Limb (tissue), 2 donors: ENCODE measurements around the gene PCF11.

Source experiments
- DNase-seq, 2 donors: peaks; one replicate each; pipeline ENCODE4 v3.0.0-alpha.2; 2016; ENCODE audit errors: extremely low spot score in 2 of 2

The PCF11 gene

DNA sequence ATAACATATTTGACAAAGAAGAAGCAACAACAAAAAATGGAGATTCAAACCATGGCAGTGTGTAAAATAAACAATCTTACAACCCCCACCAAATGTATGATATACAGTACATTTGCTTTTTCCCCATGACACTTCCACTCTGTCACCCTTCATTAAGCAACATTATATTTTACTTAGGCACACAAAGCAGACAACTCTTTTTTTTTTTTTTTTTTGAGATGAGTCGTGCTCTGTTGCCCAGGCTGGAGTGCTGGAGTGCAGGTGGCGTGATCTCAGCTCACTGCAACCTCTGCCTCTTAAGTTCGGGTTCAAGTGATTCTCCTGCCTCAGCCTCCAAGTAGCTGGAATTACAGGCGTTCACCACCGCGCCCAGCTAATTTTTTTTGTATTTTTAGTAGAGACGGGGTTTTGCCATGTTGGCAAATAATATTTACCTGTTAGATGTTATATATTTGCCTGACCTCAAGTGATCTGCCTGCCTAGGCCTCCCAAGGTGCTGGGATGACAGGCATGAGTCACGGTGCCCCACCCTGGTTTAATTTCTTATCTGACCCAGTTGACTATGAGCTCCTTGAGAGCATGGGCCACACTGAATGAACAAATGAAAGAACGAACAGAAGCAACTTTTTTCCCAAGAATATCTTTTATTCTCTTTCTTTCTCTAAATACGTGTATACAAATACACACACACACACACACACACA is 5.5 kb upstream of the PCF11 start:
- no peak for DNase-seq

DNA sequence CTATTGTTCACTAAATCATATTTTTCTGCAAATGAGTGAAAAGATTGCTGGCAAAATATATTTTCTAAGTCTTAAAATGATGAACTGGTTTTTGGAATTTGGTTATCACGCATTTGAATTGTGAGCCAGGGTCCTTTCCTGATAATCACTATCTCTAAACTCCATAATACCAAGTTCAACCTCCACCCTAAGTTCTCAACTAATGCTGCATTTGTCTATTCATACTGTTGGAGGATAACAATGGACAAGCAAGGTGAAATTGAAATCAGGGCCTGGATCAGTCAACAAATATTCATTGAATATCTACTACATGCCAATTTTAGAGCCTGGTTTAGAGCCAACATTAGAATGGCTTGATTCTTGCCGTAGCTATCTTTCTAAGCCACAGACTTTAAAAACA is 4.7 kb upstream of the PCF11 start:
- DNase-seq = no peak

DNA sequence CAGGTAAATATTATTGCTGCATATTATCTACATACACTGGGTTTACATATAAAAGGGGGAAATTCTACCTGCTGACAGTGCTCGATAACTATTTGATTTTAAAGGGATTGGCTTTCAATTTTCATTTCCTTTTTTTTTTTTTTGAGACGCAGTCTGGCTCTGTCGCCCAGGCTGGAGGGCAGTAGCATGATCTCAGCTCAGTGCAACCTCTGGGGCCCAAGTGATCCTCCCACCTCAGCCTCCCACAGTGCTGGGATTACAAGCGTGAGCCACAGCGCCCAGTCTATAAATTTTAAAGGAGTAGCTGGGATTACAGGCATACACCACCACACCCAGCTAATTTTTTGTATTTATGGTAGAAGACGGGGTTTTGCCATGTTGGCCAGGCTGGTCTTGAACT is 3.2 kb upstream of the PCF11 start:
- DNase-seq = no peak

DNA sequence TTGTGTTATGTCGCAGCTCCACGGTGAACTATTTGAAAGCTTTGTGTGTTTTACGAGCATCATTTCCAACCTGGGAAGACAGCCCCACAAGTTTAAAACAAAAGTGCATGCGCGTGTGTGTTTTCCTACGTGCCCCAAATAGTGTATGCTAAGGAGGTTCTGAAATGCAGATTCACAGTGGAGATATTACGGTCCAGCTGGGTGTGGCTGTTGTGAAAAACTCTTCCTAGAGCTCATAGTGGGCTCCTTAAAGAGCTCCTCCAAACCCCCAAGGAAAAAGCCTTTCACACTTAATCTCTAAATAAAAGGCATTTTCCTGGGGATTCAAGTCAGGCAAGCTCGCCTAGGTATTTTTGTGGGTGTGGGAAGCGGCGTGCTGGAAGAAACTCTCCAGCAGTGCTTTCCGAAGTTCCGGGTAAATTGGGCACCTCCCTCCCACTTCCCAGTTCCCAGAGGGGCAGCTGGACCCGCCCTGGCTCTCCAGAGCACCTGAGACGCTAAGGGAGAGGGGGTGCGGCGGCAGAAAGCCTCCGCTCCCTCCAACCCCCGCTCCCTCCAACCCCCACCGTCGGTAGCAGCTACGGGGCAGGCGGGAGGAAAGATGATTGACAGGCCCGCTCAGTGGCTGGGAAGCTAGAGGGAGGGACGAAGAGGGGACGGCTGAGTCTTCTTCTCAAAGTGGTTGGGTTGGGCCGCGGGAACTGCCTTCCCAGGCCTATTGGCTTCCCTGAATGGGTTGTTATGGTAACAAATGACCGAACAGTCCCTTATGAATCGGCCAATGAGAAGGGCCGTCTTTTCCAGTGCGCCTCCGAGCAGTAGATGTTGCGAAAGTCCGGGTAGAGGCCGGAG is 561 bp upstream of the PCF11 start:
- DNase-seq = peak in 1 of 2 donors; percentile 100

DNA sequence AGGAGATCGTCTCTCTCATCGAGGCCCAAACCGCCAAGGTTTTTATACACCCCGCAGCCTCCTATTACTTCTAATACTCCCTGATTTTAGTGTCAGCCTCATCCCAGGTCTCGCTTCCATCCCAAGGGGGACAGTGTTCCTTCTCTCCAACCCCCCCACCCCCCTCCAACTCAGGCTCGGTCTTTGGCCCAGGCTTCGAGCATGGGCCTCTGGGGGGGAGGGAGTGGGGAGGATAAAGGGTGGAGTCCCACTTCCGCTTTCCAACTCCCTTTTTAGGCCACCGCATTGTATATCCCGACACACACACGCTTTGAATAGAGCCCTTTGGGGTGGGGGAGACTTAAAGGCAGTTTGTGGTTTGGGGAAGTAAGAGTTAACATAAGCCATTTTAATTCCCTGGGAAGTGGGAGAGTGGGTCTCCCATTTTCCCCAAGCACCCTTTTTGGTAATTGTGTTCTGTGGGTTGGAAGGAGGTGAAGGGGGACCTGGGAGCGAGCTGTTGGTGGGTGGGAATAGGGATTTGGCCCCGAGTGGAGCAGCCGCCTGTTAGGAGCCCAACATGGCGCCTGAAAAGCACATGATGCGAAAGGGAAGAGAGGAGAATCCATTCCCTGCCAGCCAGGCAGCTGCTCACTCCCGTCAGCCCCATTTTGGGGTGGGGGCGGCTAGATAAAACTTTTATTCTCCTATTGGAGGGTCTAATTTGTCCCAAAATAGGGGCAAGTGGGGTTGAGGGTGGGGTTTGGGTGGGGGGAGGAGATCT is 844 bp downstream of the PCF11 start:
- peak; percentile 63 to 81 for DNase-seq

DNA sequence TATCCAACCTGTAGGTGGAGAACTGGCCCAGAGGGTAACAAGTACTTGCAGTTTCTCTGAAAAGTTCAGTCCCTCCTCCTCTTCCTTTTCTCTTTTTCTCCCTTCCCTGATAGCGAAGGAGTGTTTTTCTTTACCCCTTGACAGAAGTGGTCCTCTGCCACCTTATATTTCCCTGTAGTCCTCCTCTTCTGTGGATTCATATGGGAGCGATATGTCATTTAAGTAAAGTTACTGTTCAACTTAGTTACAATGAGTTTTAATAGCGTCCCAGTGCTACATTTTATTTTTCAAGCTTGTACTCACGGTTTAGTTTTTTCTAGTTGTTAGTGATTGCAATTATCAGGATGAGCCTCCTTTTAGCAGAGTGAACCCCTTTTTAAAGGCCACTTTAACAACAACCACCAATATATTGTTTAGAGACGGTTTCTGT is 1.4 kb downstream of the PCF11 start:
- no peak for DNase-seq

DNA sequence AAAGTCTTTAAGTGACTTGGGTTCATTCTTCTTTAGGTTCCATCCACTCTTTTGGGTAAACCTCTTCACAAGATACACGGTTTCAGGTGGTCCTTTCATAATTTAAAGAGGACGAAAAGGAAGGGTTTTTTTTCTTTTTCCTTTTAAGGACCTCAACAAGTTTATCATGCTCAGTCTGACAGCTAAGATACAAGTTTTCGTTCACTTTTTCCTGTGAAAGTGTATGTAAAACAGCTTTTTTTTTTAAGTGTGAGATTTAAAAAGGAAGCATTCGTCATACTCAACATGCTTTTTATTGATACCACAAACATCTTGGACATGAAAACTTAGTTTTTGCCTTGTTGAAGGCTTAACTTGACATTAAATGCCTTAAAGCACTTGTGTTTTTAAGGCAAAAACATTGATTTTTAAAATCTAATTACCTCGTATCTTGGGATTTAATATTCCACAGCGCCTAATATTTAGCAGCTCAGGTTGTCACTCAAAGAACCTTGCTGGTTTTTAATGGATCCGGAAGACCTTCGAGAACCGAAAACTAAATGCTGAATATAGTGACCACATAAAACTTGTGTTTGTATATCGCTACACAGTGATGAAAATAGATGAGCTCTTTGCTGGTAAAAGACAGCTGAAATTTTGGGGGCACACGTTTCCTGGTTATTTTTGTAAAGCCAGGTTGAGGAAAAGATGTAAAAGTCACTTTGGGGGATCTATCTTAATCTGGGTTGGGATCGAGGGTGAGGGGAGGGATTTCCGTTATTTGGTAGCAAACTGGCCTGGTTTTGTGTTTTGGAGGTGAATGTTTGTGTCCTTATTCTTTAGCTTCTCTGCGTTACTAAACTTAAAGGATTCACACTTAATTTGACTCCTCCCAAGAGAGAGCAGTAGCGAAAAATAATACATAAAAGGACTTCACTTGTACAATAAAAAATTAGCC is 2.3 kb downstream of the PCF11 start:
- no peak for DNase-seq

DNA sequence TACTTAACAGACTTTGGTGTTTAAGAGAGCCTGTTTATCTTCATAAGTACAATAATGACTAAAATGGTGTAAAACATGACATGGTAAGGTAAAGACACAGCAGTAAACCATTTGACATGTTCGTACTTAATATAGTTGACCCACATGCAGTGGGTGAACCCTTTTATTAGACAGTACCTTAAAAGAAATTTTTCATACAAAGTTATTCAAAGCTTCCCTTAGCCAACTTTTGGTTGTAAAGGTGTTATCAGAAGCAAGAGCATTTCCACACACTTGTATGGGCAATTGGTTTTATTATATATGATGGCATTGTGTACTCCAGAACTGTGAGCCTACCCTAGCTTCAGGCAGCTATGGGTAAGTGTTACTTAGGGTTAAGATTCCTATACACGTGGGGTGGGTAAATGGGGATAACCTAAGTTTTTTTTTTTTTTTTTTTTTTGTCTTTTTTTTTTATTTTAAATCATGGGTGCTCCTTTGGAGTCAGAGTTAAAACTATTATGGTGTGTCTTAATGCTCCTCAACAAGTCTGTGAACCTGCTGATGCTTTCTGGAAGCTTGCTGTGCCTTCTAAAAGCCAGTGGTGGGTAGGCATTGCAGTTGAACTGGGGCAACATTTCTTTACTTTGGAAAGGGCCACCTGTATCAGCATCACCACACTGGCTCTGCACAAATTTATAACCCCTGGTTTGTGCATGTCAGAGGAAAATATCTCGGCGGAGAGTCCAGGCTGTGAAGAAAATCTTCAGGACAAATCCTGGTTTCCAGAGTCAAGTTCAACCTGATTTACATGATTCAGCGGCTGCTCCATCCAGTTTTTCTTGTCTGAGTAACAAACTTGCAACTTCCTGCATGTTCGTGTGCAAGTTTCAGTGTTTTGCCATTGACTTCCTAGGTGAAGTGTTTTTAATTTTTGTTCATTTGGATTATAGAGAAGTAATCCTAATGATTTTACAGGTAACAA is 3.3 kb downstream of the PCF11 start:
- DNase-seq = no peak

DNA sequence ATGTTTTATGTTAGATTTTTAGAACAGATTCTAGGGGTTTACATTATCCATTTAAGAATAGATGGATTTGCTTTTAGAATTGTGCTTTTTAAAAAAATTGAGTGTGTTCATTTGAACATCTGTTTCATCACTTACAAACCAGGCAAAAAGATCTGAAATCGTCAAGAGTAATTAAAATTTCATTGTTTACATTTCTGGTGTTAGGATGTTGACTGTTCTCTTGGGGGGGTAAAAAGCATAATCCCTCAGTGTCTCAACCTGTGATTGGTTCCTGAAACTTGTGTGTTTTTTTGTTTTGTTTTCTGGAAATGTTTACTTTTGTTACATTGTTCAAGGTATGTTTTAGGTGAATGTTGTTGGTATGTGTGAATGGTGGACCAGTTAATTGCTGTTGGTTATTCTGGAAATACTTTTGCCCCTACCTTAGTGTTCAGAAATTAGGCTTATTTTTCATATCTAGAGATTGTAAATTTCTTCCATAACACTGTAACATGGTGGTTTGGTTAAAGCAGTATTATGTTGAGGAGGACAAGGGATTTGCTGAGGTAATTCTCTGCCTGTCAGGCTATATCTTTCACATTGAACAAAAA is 4.8 kb downstream of the PCF11 start:
- no peak for DNase-seq

DNA sequence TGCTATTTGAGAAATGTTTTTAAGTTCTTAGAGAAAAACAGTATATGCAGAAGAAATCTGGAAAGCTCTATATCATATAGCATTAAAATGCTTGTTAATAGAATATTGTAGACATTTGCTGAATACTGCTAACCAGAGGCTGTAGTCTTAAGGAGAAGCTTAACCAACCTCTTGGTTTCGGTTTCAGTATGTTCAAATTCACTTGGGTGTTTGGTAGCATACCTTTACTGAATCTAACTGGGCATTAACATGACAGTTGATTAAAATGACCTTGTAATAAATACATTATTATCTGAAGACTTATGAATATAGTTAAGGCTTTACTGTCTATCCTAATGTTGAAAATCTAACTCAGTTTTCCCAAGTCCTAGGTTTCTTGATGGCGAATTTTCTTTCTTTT is 5.4 kb downstream of the PCF11 start:
- DNase-seq = no peak

DNA sequence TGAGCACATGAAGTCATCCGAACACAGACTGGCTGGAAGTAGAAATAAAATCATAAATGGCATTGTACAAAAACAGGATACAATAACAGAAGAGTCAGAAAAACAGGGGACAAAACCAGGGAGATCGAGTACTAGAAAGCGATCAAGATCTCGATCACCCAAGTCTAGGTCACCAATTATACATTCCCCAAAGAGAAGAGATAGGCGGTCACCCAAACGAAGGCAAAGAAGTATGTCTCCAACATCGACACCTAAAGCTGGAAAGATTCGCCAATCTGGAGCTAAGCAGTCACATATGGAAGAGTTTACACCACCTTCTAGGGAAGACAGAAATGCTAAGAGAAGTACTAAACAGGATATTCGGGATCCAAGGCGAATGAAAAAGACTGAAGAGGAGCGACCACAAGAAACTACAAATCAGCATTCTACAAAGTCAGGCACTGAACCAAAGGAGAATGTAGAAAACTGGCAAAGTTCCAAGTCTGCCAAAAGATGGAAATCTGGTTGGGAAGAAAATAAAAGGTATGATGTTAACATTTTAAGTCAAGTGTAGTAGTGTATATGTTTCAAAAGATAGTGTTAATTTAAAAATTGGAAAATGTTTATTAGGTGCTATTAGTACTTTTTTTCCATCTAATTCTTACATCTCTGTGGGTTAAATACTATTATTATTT is 9.4 kb downstream of the PCF11 start:
- DNase-seq = no peak

DNA sequence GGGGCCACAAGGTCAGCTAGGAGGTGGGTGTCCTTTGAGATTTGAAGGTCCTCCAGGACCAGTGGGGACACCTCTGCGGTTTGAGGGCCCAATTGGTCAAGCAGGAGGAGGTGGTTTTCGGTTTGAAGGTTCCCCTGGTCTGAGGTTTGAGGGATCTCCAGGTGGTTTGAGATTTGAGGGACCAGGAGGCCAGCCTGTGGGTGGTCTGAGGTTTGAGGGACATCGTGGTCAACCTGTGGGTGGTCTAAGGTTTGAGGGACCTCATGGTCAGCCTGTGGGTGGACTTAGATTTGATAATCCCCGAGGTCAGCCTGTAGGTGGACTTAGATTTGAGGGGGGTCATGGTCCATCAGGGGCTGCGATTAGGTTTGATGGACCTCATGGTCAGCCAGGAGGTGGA is 11.8 kb downstream of the PCF11 start:
- DNase-seq = no peak

DNA sequence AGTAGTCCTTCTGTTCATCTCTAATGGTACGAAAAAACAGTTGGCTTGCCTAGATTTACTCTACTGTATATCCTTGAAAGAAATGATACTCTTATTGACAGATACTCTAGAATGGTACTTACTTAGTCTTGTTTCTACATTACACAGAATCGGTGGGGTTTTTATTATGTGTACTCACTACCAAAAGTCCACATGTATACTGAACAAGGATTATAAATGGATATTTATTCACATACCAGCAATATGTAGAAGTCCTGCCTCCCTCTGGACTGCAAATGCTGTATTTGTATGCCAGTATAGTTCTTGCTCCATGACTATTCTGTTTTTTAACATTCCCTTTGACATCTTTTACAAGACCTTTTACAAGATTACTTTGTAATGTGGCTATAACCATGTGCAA is 13.9 kb downstream of the PCF11 start:
- no peak for DNase-seq

DNA sequence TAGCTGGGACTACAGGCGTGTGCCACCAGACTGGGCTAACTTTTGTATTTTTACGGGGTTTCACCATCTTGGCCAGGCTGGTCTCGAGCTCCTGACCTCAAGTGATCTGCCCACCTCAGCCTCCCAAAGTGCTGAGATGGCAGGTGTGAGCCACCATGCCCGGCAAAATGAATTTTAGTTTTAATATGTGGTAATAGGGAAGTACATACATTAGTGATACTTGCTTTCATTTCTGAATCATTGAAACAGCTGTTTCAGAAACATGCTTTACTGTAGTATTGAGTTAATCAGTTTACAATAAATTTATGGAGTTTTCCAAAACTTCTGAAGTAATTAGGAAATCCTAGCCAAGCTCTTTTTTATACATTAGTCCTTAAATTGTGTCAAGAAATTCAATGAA is 15.6 kb downstream of the PCF11 start:
- DNase-seq = no peak

DNA sequence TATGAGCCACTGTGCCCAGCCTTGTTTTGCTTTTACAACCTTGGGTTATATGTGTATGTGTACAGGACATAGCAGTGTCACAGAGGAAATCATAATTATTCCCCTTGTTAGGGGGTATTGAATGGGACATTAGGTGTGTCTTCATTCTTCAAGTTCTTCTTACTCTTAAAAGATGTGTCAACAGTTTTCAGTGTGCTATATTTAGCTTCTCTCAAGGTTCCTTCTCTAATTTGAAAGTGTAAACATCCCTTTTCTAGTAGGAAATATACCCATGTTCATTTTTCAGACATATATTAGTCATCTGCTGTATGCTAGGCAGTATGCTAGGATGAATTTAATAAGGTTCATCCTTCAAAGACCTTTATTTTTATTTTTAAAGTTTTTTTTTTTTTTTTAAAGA is 17.1 kb downstream of the PCF11 start:
- DNase-seq = no peak

DNA sequence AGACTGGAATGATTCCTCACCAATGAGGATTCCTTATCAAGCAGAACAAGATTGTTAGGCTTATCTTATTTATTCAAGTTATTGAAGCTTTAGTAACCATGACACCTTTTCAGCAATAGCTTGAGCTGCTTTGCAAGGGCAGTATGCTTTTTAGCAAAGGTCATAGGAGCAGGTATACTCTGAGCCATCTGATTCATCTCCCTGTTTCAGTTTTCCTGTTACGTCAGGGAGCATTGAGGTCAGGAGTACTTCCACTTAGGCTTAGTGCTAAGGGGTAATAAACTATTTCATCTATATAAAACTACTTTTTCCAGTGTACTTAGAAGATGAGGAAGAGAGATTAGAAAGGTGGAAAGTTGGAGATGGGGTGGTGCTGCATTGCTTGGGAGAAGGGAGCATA is 18.9 kb downstream of the PCF11 start:
- no peak for DNase-seq

DNA sequence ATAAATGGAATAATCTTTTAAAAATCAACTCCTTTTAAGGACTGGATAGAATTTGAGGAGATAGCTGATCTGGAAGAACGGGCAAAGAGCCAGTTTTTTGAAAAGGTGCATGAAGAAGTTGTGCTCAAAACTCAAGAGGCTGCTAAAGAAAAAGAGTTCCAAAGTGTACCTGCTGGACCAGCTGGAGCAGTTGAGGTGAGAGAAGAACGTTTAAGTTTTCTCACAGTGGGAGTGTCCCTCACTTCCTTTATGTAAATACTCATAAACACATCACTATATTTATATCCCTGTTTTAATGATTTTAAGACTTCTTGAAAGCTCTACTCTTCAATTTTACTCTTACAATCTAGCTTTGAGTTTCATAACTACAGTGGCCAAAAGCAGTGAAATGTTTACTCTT is 24.9 kb downstream of the PCF11 start:
- DNase-seq = no peak

DNA sequence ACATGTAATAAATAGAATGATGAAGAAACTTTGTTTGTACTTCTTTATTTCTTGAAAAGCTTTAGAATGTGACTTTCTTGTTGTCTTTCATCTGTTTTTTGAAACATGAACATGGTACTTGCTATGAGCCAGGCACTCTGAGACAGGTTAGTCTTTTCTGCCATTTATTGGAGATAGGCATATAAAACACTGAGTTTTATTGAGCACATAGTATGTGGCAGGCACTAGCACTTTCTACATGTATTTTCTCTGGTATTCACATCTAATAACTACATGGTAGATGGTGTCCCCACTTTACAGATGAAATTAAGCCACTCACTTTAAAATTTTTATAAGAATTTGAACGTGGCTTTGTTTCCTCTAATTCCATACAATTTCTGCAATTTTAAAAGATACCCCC is 28.8 kb downstream of the PCF11 start:
- no peak for DNase-seq

DNA sequence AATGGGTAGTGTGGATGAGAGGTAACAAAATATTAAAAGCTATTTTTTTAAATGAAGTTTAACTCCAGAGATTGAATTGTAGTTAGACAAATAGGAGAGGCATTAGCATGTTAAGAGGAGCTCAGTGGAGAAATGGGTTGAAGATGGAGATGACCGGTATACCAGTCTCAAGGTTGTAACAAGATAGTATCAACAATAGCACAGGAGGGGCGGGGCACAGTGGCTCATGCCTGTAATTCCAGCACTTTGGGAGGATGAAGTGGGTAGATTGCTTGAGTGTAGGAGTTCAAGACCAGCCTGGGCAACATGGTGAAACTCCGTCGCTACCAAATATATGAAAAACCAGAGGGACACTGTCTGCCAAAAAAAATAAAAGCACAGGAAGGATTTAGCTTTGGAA is 30.5 kb downstream of the PCF11 start:
- no peak for DNase-seq
